Hepatocyte (in vitro differentiated cells): ENCODE results near the gene ANGPT4. TPM values are rescaled to one million over a fixed set of nuclear protein-coding genes. Genes with fewer than 3 reads are reported as not detected.

Experiments
- DNase-seq: peaks from one replicate; pipeline ENCODE4 v3.0.0-alpha.2; 2016; ENCODE audit warnings: low spot score
- H2AFZ ChIP-seq: fragments of 200-600 bp; sonication (generic); 2 replicates; pipeline ENCODE4 v1.6.0; 2016; ENCODE audit warnings: antibody characterized with exemption, mild to moderate bottlenecking
- H3K27ac ChIP-seq: fragments of 200-600 bp; sonication (generic); 2 replicates; pipeline ENCODE4 v1.5.1; 2016; ENCODE audit warnings: mild to moderate bottlenecking
- H3K27me3 ChIP-seq: fragments of 200-600 bp; sonication (generic); 2 replicates; pipeline ENCODE4 v1.6.1; 2016
- H3K36me3 ChIP-seq: fragments of 200-600 bp; sonication (generic); replicated peaks from 2 replicates; pipeline ENCODE4 v1.5.1; 2016; ENCODE audit warnings: low read depth; ENCODE audit not compliant: insufficient read depth
- H3K4me1 ChIP-seq: fragments of 200-600 bp; sonication (generic); 2 replicates; pipeline ENCODE4 v1.5.1; 2016; ENCODE audit warnings: mild to moderate bottlenecking, moderate library complexity; ENCODE audit not compliant: insufficient read depth
- H3K4me2 ChIP-seq: fragments of 200-600 bp; sonication (generic); 2 replicates; pipeline ENCODE4 v1.6.0; 2016
- H3K4me3 ChIP-seq: fragments of 200-600 bp; sonication (generic); 2 replicates; pipeline ENCODE4 v1.5.1; 2016; ENCODE audit warnings: mild to moderate bottlenecking
- H3K79me2 ChIP-seq: fragments of 200-600 bp; sonication (generic); 2 replicates; pipeline ENCODE4 v1.6.0; 2017; ENCODE audit warnings: mild to moderate bottlenecking
- H3K9me2 ChIP-seq: fragments of 200-600 bp; sonication (generic); replicated peaks from 2 replicates; pipeline ENCODE4 v1.6.0; 2017; ENCODE audit warnings: mild to moderate bottlenecking; ENCODE audit not compliant: insufficient read depth
- H3K9me3 ChIP-seq: fragments of 200-600 bp; sonication (generic); 2 replicates; pipeline ENCODE4 v1.5.1; 2016; ENCODE audit warnings: low read depth, mild to moderate bottlenecking
- H4K20me1 ChIP-seq: fragments of 200-600 bp; sonication (generic); 2 replicates; pipeline ENCODE4 v1.6.0; 2016; ENCODE audit warnings: mild to moderate bottlenecking; ENCODE audit not compliant: insufficient read depth, poor library complexity, severe bottlenecking
- CTCF ChIP-seq: fragments of 200-600 bp; sonication (generic); IDR thresholded peaks from 2 replicates; pipeline ENCODE4 v1.5.1; 2016; ENCODE audit warnings: antibody characterized with exemption, mild to moderate bottlenecking; ENCODE audit not compliant: poor library complexity
- EZH2 ChIP-seq: fragments of 200-600 bp; sonication (generic); IDR thresholded peaks from 2 replicates; pipeline ENCODE4 v1.6.1; 2016; ENCODE audit warnings: antibody characterized with exemption, mild to moderate bottlenecking, borderline replicate concordance
- EZH2phosphoT487 ChIP-seq: fragments of 200-600 bp; sonication (generic); IDR thresholded peaks from one replicate; pipeline ENCODE4 v1.6.1; 2018; ENCODE audit warnings: antibody characterized with exemption, mild to moderate bottlenecking, low read depth, moderate library complexity; ENCODE audit not compliant: unreplicated experiment, severe bottlenecking
- WGBS: methylation state at CpG from one replicate; pipeline ENCODE4 v1.1.6; 2016; ENCODE audit warnings: low lambda C conversion rate; ENCODE audit errors: missing lambda C conversion rate; 5-methylcytosine and 5-hydroxymethylcytosine counted together
- polyA plus RNA-seq: library from polyadenylated mRNA; unstranded; fragments of >200 nt; fragmentation: Nextera tagmentation; extraction: Ambion mirVana; gene quantifications from 2 replicates; pipeline ENCODE4 v1.2.1, GENCODE V29; 2016
- total RNA-seq: library from RNA; depleted of rRNA; stranded (reverse); fragments of >200 nt; gene quantifications from 2 replicates; pipeline ENCODE4 v1.2.3, GENCODE V29; 2014

The ANGPT4 gene
- total and polyA plus RNA-seq, 2 experiments from 2014 or later, result not detected

- H3K9me3 ChIP-seq, result no peaks in the 10 kb centered on the region
- H3K27me3 ChIP-seq, result peaks cover 12% of the 10 kb centered on the region
- no peaks in the 10 kb centered on the region for H3K9me2 ChIP-seq
- H3K27ac ChIP-seq, result no peak overlapping the region
- no peaks in the 10 kb centered on the region for H3K79me2 ChIP-seq
- no peak for TF ChIP-seq EZH2
- peak; percentile 8 for TF ChIP-seq CTCF
- no peak for TF ChIP-seq EZH2phosphoT487
- 61% methylated on average over 11 of the region's 11 CpGs for WGBS
- H2AFZ ChIP-seq, result no peak overlapping the region
- no peaks in the 10 kb centered on the region for H4K20me1 ChIP-seq
- no peaks in the 10 kb centered on the region for H3K4me1 ChIP-seq
- H3K36me3 ChIP-seq, result no peaks in the 10 kb centered on the region
- H3K4me2 ChIP-seq, result no peak overlapping the region
- no peak overlapping the region for H3K4me3 ChIP-seq
- no peak for DNase-seq
Measured at GRCh38 chr20:953742-954141, 37.6 kb upstream of the ANGPT4 start.

GRCh38 chr20:952196-952795 lies 36.2 kb upstream of the ANGPT4 start:
- no peaks in the 10 kb centered on the region for H3K9me2 ChIP-seq
- WGBS, result 73% methylated on average over 8 of the region's 8 CpGs

GRCh38 chr20:951384-952169 lies 35.4 kb upstream of the ANGPT4 start:
- Histone ChIP-seq H3K27me3 (peaks cover 12% of the 10 kb centered on the region), H4K20me1 (no peaks in the 10 kb centered on the region), H2AFZ (no peak overlapping the region), H3K4me3 (no peak overlapping the region), H3K27ac (no peak overlapping the region), H3K9me3 (no peaks in the 10 kb centered on the region), H3K9me2 (no peaks in the 10 kb centered on the region), H3K4me1 (no peaks in the 10 kb centered on the region), H3K79me2 (no peaks in the 10 kb centered on the region), H3K4me2 (no peak overlapping the region), H3K36me3 (no peaks in the 10 kb centered on the region)
- DNase-seq, result no peak
- WGBS, result 85% methylated on average over 21 of the region's 21 CpGs
- TF ChIP-seq CTCF (no peak), EZH2 (no peak), EZH2phosphoT487 (no peak)

More at GRCh38 chr20:952196-952795, 36.2 kb upstream of the ANGPT4 start:
- TF ChIP-seq CTCF (no peak), EZH2phosphoT487 (no peak), EZH2 (no peak)
- Histone ChIP-seq H4K20me1 (no peaks in the 10 kb centered on the region), H3K27me3 (peaks cover 12% of the 10 kb centered on the region), H3K36me3 (no peaks in the 10 kb centered on the region), H3K4me1 (no peaks in the 10 kb centered on the region), H3K4me2 (no peak overlapping the region), H3K9me3 (no peaks in the 10 kb centered on the region), H3K4me3 (no peak overlapping the region), H3K79me2 (no peaks in the 10 kb centered on the region), H2AFZ (no peak overlapping the region), H3K27ac (no peak overlapping the region)
- no peak for DNase-seq
